T47D (cell line): ENCODE results near the gene CTNNB1.

ENCODE experiments used
- DNase-seq, 2 experiments: peaks; one replicate each; pipeline versions ENCODE4 v3.0.0 to v3.0.0-alpha.2; 2011 to 2012; ENCODE audit warnings: low read depth in 1 of 2, low spot score in 1 of 2
- JUND ChIP-seq: IDR thresholded peaks from 2 replicates; pipeline ENCODE4 v1.6.1; 2012; ENCODE audit warnings: low read depth
- in situ Hi-C: cut with HindIII; loops from 2 replicates; pipeline ENCODE4 v1.10.0; 2016; ENCODE audit warnings: low sequenced_read_pairs, low pct_unique_long_range_greater_than_20kb

The CTNNB1 gene

GRCh38 chr3:41239587-41239986 is 40.3 kb downstream of the CTNNB1 start:
- in situ Hi-C loops, result no loop called here

GRCh38 chr3:41241161-41241560 is 41.9 kb downstream of the CTNNB1 start:
- in situ Hi-C loops, result no loop called here
- TF ChIP-seq JUND, result no peak

More at GRCh38 chr3:41239587-41239986, 40.3 kb downstream of the CTNNB1 start:
- DNase-seq, result no peak
- no peak for TF ChIP-seq JUND

GRCh38 chr3:41241800-41242571 is 42.7 kb downstream of the CTNNB1 start:
- TF ChIP-seq JUND, result no peak
- no peak for DNase-seq
- in situ Hi-C loops, result no loop called here

More at GRCh38 chr3:41241161-41241560, 41.9 kb downstream of the CTNNB1 start:
- DNase-seq, result peak in 1 of 2 experiments; percentile 37

DNA sequence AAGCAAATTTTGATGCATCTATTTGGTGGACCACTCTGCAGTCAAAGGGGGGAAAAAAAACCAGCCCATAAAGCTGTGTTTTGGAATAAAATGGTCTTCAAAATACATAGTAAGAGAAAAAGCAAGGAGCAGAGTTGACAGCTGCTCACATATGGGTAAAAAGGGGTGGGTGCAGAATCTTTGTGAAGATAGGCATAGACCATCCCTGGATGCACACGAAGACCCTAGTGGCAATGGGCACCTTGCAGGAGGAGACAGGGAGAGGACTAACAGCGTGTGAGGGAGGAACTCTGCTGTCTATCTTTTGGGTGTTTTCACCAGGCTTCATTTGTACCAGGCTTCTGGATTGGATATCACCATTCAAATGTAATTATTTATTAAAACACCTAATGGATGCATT is 43.9 kb downstream of the CTNNB1 start:
- in situ Hi-C loops, result no loop called here
- no peak for DNase-seq
- TF ChIP-seq JUND, result no peak

DNA sequence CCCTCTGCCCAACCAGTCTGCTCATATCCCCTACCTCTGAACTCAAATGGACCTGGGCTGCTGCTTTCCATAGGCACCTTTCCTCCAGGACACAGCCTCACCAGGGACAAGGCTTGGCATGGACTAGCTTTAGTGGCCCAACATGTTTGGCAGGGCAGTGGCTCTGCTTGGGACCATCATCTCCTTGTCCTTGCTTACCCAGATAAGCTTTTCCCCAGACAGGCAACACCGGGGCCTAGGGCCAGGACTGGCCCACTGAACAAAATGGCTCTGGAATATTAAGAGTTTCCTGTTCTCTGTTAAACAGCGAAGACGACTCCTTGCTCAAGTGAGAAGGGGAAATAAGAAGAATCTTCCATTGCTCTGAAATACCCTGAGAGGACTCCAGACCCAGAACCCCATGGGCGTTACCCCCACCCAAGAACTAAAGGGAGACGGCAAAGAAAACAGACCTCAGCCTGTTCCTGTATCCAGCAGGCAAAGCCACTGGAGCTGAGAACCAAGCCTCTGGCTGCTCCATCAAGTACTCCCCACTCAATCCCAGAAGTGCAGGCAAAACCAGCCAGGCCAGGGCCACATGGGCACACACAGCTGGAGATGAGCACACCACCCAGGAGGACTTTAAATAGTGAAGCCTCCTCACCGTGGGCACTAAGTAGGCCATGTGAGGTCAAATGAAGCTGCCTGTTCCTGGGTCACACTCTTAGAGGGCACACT is 45.5 kb downstream of the CTNNB1 start:
- TF ChIP-seq JUND, result no peak
- in situ Hi-C loops, result no loop called here
- DNase-seq, result no peak

DNA sequence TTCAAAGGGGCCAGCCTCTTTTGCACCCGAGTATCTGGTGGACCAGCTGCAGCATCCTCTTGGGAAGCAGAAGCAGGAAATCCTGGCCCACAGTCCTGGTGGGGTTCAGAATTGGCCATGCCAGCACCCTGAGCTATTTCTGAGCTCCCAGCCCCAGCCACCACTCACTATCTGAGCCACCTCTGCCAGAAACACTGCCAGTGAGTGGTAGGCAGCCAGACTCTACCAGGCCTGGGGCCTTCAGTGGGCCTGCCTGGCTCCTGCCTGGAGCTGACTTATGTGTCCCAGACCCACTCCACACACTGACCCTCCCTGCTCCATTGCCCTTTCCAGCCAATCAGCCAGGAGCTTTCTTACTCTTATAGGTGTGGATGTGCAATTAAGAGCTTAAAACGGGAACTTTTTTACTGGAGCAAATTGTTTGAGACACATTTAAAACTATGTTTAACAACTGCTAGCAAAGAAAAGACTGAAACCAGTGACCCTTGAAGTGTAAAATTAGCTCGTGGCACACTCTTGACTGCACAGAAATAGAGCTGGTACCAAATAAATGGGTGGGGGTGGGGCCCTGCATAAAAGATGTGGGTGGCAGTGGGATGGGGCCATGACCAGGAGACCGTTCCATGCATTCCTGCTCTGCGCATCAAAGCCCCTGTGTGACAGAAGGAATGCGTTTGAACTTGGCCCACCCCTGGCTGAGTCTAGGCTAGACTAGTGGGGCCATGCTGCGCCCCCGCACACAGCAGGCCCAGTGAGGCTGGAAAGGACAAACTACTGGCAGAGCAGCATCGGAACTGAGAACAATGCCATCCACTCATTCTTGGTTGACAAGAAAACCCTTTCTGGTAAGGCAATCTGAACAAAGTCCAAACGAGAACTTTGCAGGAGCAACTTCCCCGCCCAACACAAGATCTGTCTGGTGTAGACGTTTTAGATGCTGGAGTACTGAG is 48.0 kb downstream of the CTNNB1 start:
- no peak for DNase-seq
- in situ Hi-C loops, result no loop called here
- TF ChIP-seq JUND, result no peak

- no peak for TF ChIP-seq JUND
These were observed 49.2 kb downstream of the CTNNB1 start for GRCh38 chr3:41248525-41248924.

GRCh38 chr3:41249318-41249717 is 50.0 kb downstream of the CTNNB1 start:
- TF ChIP-seq JUND, result no peak
- DNase-seq, result no peak
- in situ Hi-C loops, result no loop called here

More at GRCh38 chr3:41248525-41248924, 49.2 kb downstream of the CTNNB1 start:
- DNase-seq, result no peak
- in situ Hi-C loops, result no loop called here

- DNase-seq, result no peak
- in situ Hi-C loops, result no loop called here
- no peak for TF ChIP-seq JUND
These were observed 51.5 kb downstream of the CTNNB1 start for GRCh38 chr3:41250825-41251224.

- in situ Hi-C loops, result no loop called here
- DNase-seq, result no peak
- TF ChIP-seq JUND, result no peak
These were observed 52.3 kb downstream of the CTNNB1 start for GRCh38 chr3:41251593-41251992.

DNA sequence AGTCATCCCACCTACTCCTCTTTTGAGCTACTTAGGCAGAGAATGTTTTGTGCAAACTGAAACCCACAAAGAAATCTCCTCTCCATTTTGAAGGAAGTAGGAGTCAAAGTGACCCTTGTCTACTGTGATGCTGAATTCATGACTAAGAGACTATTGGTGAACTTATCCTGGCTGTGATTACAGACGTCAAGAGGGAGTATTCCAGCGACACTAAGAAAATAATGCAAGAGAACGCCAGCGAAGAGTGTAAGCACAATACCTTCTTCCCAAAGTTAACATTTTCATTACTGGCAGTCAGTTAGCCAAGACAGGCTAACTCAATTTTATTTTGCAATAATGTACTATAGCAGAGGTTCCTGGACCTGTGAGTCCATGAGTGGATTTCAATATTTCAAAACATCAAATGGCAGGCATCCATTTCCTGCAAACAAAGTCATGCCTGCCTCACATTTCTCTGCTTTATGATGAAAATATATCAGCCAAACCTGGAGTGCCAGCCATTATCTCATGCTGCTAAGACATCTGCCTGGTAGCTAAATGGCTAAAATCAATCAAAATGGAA is 59.0 kb downstream of the CTNNB1 start:
- TF ChIP-seq JUND, result no peak
- DNase-seq, result no peak
- in situ Hi-C loops, result no loop called here

- TF ChIP-seq JUND, result no peak
- in situ Hi-C loops, result no loop called here
- no peak for DNase-seq
These were observed 60.3 kb downstream of the CTNNB1 start for GRCh38 chr3:41259449-41260062.
